Panc1 (cell line): ENCODE measurements around the gene ATP5F1D.

Experiments used
- CTCF ChIP-seq: fragments of 450-650 bp; IDR thresholded peaks from 2 replicates; pipeline ENCODE4 v1.5.1; 2017; ENCODE audit warnings: mild to moderate bottlenecking
- POLR2AphosphoS5 ChIP-seq: IDR thresholded peaks from 2 replicates; pipeline ENCODE4 v1.6.1; 2012; ENCODE audit warnings: mild to moderate bottlenecking, low read depth, low read length, moderate library complexity
- REST ChIP-seq, 2 experiments: IDR thresholded peaks; 2 replicates each; pipeline ENCODE4 v1.6.1; 2011 to 2012; ENCODE audit warnings: low read depth in 2 of 2, control low read depth in 1 of 2, low read length in 1 of 2, mild to moderate bottlenecking in 1 of 2, moderate library complexity in 1 of 2; ENCODE audit not compliant: insufficient read depth in 1 of 2
- TCF7L2 ChIP-seq: IDR thresholded peaks from 2 replicates; pipeline ENCODE4 v1.6.1; 2011; ENCODE audit warnings: mild to moderate bottlenecking, low read depth, low read length, inconsistent platforms

GRCh38 chr19:1214862-1215731 is 26.5 kb upstream of the ATP5F1D start:
- no peak; the same call in 1 of the 2 replicates for TF ChIP-seq CTCF
- TF ChIP-seq TCF7L2, result no peak
- TF ChIP-seq REST (IDR thresholded peaks at IDR 0.05; ENCODE audit: insufficient read depth in 1 of 2, low read depth in 2 of 2, low read length in 1 of 2), result no peak
- no peak for TF ChIP-seq POLR2AphosphoS5
